ENCODE measurements around the gene MYL7.

MYL7 gene

DNA sequence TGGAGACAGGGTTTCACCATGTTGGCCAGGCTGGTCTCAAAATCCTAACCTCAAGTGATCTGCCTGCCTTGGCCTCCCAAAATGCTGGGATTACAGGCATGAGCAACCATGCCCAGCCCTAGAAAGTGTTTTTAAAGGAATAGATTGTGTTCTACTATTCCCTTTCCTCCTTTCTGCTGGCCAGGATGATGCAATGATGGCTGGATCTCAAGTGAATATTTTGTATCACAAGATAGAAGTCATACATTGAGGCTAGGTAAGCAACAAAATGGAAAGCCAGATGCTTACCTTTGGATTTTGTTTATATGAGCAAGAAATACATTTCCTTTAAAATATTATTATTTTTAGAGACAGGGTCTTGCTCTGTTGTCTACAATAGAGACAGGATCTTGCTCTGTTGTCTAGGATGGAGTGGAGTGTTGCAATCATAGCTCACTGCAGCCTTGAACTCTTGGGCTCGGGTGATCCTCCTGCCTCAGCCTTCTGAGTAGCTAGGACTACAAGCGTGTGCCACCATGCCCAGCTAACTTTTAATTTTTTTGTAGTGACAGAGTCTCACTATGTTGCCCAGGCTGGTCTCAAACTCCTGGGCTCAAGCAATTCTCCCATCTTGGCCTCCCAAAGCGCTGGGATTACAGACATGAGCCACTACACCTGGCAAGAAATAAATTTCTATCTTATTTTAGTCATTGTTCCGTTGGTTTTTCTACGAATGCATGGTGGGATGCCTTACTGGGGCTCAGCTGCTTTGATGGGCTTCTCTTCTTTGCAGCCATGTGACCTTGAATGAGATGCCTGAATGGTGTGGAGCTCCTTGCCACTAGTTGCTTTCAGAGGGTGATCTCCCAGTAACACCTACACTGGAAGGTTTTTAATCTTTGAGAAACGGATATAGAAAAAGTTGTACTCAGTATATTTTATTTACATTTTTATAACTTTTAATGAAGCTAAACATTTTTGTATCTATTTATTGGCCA is 42.8 kb downstream of the MYL7 start:
- no peak overlapping the region for H3K27ac ChIP-seq (ENCODE audit: low read length)
- no peaks in the 10 kb centered on the region for H3K9me3 ChIP-seq (ENCODE audit: control insufficient read depth in 1 of 2, low read length in 2 of 2)
- H3K4me3 ChIP-seq (ENCODE audit: low read depth in 1 of 2, low read length in 2 of 2): no peak overlapping the region
- H3K27me3 ChIP-seq (ENCODE audit: low read depth, low read length): peaks cover 2% of the 10 kb centered on the region
- H3K4me1 ChIP-seq (ENCODE audit: control insufficient read depth in 1 of 2, insufficient read depth in 2 of 2, low read length in 2 of 2): peaks cover 0 to 13% of the 10 kb centered on the region in 2 donors
- no peaks in the 10 kb centered on the region for H3K36me3 ChIP-seq (ENCODE audit: control insufficient read depth in 1 of 2, insufficient read depth in 2 of 2, low read length in 2 of 2)

DNA sequence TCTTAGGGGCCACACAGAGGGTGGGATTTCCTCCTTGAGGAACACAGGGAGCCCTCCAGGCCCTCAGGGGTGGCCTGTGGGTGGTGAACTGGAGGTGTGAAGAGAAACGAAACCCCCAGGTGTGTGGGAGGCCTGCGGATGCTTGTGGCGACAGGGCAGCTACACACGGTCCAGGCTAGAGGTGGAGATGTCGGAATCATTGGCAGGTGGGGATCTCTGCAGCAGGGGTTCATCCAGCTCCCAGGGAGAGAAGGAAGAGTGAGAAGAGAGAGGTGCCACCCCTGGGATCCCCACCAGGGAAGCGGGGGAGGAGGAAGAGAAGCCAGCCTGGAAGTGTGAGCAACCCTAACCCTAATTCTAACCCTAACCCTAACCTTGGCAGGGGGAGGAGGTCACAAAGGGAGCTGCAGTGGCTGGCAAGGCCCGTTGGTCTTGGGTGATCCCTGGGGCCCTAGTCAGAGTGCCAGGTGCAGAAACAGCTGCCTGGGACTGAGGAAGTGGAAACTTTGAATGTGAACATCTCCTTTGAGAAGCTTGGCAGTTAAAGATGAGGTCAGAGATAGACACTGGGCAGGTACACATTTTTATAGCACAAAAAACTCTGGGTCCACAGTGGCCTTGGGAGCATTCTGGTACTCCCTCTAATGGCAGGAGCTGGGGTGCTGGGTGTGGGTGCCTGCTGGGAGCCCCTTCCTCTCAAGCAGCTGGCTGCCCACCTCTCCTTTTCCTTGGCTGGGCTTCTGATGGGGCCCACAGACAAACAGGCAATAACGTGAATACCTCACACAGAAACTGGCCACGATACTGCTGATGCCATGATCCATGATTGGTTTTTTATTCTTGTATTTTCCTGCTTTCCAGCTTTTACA is 43.8 kb downstream of the MYL7 start:
- Histone ChIP-seq H3K4me1 (ENCODE audit: control insufficient read depth in 1 of 2, insufficient read depth in 2 of 2, low read length in 2 of 2) (peaks cover 0 to 13% of the 10 kb centered on the region in 2 donors), H3K36me3 (ENCODE audit: control insufficient read depth in 1 of 2, insufficient read depth in 2 of 2, low read length in 2 of 2) (no peaks in the 10 kb centered on the region), H3K27ac (ENCODE audit: low read length) (no peak overlapping the region), H3K9me3 (ENCODE audit: control insufficient read depth in 1 of 2, low read length in 2 of 2) (no peaks in the 10 kb centered on the region), H3K27me3 (ENCODE audit: low read depth, low read length) (no peaks in the 10 kb centered on the region), H3K4me3 (ENCODE audit: low read depth in 1 of 2, low read length in 2 of 2) (no peak overlapping the region)

DNA sequence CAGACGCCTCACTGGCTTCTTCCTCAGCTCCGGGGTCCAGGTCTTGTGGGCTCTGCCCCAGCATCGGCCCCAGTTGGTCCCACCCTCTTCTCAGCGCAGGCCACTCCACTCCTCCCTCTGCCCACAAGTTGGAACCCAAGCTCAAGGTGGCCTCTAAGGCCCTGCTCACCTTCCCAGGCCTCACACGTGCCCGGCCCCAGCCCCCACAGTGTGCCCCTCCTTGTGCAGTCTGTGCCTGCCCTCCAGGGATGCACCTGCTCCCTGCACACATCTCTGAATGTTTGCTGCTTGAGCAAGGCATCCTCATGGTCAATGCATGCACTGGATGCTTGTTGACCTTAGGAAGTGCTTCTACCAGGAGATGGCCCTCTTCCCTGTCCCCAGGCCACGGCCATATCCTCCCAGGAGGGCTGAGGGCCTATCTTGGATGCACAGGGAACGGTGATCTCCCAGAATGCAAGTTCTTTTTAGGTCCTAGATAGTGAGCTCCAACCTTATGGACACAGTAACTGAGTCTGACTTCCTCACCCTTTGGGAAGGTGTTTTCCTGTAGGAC is 44.7 kb downstream of the MYL7 start:
- peaks cover 0 to 13% of the 10 kb centered on the region in 2 donors for H3K4me1 ChIP-seq (ENCODE audit: control insufficient read depth in 1 of 2, insufficient read depth in 2 of 2, low read length in 2 of 2)
- H3K4me3 ChIP-seq (ENCODE audit: low read depth in 1 of 2, low read length in 2 of 2): no peak overlapping the region
- H3K36me3 ChIP-seq (ENCODE audit: control insufficient read depth in 1 of 2, insufficient read depth in 2 of 2, low read length in 2 of 2): no peaks in the 10 kb centered on the region
- no peak overlapping the region for H3K27ac ChIP-seq (ENCODE audit: low read length)
- no peaks in the 10 kb centered on the region for H3K9me3 ChIP-seq (ENCODE audit: control insufficient read depth in 1 of 2, low read length in 2 of 2)
- H3K27me3 ChIP-seq (ENCODE audit: low read depth, low read length): no peaks in the 10 kb centered on the region

DNA sequence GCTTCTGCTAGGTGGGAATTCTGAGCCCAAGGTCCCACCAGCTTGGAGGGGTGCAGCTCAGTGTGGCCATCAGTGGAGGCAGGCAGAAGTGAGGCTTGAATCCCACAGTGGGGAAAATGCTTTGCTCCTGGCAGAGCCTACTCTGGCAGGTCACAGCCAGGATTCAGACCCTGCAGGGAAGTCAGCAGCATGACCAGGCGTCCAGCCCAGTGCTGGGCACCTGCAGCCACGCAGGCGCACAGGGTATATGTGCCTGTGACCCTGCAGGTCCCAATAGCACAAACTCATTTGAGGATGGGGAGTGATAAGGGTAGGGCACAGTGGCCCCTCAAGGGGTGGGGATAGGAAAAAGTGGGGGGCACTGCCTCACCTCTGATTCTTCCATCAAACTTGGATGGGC is 45.4 kb downstream of the MYL7 start:
- Histone ChIP-seq H3K4me1 (ENCODE audit: control insufficient read depth in 1 of 2, insufficient read depth in 2 of 2, low read length in 2 of 2) (peaks cover 0 to 13% of the 10 kb centered on the region in 2 donors), H3K27me3 (ENCODE audit: low read depth, low read length) (no peaks in the 10 kb centered on the region), H3K4me3 (ENCODE audit: low read depth in 1 of 2, low read length in 2 of 2) (no peak overlapping the region), H3K9me3 (ENCODE audit: control insufficient read depth in 1 of 2, low read length in 2 of 2) (no peaks in the 10 kb centered on the region), H3K27ac (ENCODE audit: low read length) (no peak overlapping the region), H3K36me3 (ENCODE audit: control insufficient read depth in 1 of 2, insufficient read depth in 2 of 2, low read length in 2 of 2) (no peaks in the 10 kb centered on the region)

DNA sequence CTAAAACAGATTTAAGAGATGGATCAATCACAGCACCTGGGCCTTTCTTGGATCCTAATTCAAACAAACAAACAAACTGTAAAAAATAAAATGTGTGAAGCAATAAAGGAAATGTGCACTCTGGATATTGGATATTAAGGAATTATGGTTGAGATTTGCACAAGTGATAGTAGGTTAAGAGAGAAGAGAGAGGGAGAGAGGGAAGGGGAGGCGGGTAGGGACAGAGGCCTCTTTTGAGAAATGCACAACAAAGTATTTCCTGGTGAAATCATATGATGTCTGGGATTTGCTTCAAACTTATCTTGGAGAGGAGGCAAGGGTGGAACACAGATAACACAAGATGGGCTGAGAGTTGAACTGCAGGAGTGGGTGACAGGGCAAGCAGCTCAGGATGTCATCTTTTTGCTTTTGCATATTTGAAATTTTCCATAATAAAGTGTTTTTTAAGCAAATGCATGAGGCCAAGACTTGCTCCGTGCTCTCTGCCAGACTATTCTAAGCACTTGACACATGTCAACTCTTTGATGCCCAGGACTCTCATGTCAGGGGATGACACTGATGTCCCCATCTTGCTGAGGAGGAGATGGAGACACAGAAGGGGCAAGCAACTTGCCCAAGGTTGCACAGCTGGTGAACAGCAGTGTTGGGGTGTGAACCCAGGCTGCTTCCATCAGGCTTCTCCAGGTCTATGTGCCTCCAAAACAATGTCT is 46.1 kb downstream of the MYL7 start:
- Histone ChIP-seq H3K27ac (ENCODE audit: low read length) (no peak overlapping the region), H3K9me3 (ENCODE audit: control insufficient read depth in 1 of 2, low read length in 2 of 2) (no peaks in the 10 kb centered on the region), H3K4me1 (ENCODE audit: control insufficient read depth in 1 of 2, insufficient read depth in 2 of 2, low read length in 2 of 2) (peaks cover 0 to 13% of the 10 kb centered on the region in 2 donors), H3K27me3 (ENCODE audit: low read depth, low read length) (no peaks in the 10 kb centered on the region), H3K4me3 (ENCODE audit: low read depth in 1 of 2, low read length in 2 of 2) (no peak overlapping the region), H3K36me3 (ENCODE audit: control insufficient read depth in 1 of 2, insufficient read depth in 2 of 2, low read length in 2 of 2) (no peaks in the 10 kb centered on the region)

DNA sequence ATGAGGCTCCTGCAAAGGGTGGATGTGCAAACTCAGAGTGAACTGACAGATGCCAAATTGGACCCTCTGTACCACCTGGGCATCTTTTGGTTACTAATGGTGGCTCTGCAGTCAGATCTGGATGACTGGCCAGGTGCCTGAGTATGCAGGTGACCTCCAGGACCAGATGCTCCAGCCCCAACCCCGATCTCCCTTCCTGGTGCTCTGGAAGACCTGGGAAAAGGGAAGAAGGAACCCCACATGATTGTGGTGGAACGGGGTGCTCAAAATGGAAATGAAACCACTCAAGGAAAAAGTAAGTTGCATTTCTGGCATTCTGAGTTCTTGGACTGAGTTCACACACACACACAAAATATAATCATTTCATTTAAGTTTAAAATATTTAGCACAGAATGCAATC is 46.8 kb downstream of the MYL7 start:
- Histone ChIP-seq H3K27me3 (ENCODE audit: low read depth, low read length) (no peaks in the 10 kb centered on the region), H3K27ac (ENCODE audit: low read length) (no peak overlapping the region), H3K36me3 (ENCODE audit: control insufficient read depth in 1 of 2, insufficient read depth in 2 of 2, low read length in 2 of 2) (no peaks in the 10 kb centered on the region), H3K9me3 (ENCODE audit: control insufficient read depth in 1 of 2, low read length in 2 of 2) (no peaks in the 10 kb centered on the region), H3K4me3 (ENCODE audit: low read depth in 1 of 2, low read length in 2 of 2) (no peak overlapping the region), H3K4me1 (ENCODE audit: control insufficient read depth in 1 of 2, insufficient read depth in 2 of 2, low read length in 2 of 2) (peaks cover 0 to 13% of the 10 kb centered on the region in 2 donors)

DNA sequence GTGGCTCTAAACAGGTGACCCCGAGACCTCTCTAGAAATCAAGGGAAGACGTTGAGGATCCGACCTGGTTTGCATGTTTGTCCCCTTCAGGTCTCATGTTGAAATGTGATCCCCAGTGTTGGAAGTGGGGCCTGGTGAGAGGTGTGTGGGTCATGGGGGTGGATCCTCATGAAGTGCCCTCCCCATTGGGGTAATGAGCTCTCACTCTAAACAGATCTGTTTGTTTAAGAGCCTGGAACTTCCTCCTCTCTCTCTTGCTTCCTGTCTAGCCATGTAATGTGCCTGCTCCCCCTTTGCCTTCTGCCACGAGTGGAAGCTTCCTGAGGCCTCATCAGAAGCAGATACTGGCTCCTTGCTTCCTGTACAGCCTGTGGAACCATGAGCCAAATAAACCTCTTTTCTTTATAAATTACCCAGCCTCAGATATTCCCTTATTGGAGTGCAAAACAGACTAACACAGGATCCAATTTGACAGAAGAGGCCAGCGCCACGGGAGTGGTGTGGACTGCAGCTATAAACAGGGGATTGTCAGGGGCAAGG is 48.0 kb downstream of the MYL7 start:
- Histone ChIP-seq H3K36me3 (ENCODE audit: control insufficient read depth in 1 of 2, insufficient read depth in 2 of 2, low read length in 2 of 2) (no peaks in the 10 kb centered on the region), H3K27ac (ENCODE audit: low read length) (no peak overlapping the region), H3K4me3 (ENCODE audit: low read depth in 1 of 2, low read length in 2 of 2) (no peak overlapping the region), H3K27me3 (ENCODE audit: low read depth, low read length) (no peaks in the 10 kb centered on the region), H3K9me3 (ENCODE audit: control insufficient read depth in 1 of 2, low read length in 2 of 2) (no peaks in the 10 kb centered on the region), H3K4me1 (ENCODE audit: control insufficient read depth in 1 of 2, insufficient read depth in 2 of 2, low read length in 2 of 2) (peaks cover 0 to 20% of the 10 kb centered on the region in 2 donors)
